Tibial nerve (tissue), 3 donors: ENCODE data around the gene ZNF423.

ENCODE experiments used
- POLR2A ChIP-seq, 2 donors: fragments of 450-650 bp; IDR thresholded peaks; one replicate each; pipeline ENCODE4 v1.6.1; 2017; ENCODE audit warnings: antibody characterized with exemption in 2 of 2, mild to moderate bottlenecking in 2 of 2, moderate library complexity in 2 of 2
- TF ChIP-seq, protein P1 (sequence below), 5 experiments: fragments of 200-600 bp in 3 of 5; fragments of 450-650 bp in 2 of 5; sonication (generic) in 3 of 5; IDR thresholded peaks; one replicate each; pipeline ENCODE4 v1.5.1; 2016 to 2019; ENCODE audit warnings: antibody characterized with exemption in 5 of 5, mild to moderate bottlenecking in 3 of 5, moderate library complexity in 2 of 5

- TF ChIP-seq, protein P1, sequence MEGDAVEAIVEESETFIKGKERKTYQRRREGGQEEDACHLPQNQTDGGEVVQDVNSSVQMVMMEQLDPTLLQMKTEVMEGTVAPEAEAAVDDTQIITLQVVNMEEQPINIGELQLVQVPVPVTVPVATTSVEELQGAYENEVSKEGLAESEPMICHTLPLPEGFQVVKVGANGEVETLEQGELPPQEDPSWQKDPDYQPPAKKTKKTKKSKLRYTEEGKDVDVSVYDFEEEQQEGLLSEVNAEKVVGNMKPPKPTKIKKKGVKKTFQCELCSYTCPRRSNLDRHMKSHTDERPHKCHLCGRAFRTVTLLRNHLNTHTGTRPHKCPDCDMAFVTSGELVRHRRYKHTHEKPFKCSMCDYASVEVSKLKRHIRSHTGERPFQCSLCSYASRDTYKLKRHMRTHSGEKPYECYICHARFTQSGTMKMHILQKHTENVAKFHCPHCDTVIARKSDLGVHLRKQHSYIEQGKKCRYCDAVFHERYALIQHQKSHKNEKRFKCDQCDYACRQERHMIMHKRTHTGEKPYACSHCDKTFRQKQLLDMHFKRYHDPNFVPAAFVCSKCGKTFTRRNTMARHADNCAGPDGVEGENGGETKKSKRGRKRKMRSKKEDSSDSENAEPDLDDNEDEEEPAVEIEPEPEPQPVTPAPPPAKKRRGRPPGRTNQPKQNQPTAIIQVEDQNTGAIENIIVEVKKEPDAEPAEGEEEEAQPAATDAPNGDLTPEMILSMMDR (IDR thresholded peaks at IDR 0.05), result no peak
- no peak for TF ChIP-seq POLR2A (IDR thresholded peaks at IDR 0.05)
Observed at GRCh38 chr16:49830873-49831272, 25.0 kb downstream of the ZNF423 start.
